Activated T-cell treated with anti-CD3 and anti-CD28 coated beads, Interleukin-2, amount 50 U/mL, for 4 hours (primary cell): ENCODE measurements around the gene HLCS. TPM values are rescaled to one million over a fixed set of nuclear protein-coding genes. Genes with fewer than 3 reads are reported as not detected.

Experiments used
- ATAC-seq, 2 donors: fragments of 200-7000 bp; cut with Tn5 transposase; one replicate each; pipeline ENCODE4 v1.10.0; 2021
- DNase-seq: peaks from one replicate; pipeline ENCODE4 v3.0.0-alpha.2; 2020
- H3K27me3 Mint-ChIP-seq: one replicate; pipeline ENCODE4 v1.8.0; 2021; ENCODE audit warnings: low read depth, mixed read lengths
- H3K36me3 Mint-ChIP-seq: one replicate; pipeline ENCODE4 v1.8.0; 2022; ENCODE audit warnings: mixed read lengths; ENCODE audit not compliant: insufficient read depth
- H3K4me1 Mint-ChIP-seq: one replicate; pipeline ENCODE4 v1.8.0; 2021; ENCODE audit warnings: low read depth, mixed read lengths
- H3K4me3 Mint-ChIP-seq: one replicate; pipeline ENCODE4 v1.8.0; 2021; ENCODE audit warnings: mild to moderate bottlenecking, moderate library complexity, mixed read lengths
- H3K9me3 Mint-ChIP-seq: one replicate; pipeline ENCODE4 v1.8.0; 2021; ENCODE audit warnings: mixed read lengths
- total RNA-seq, 3 donors: library from RNA; stranded (reverse); gene quantifications; one replicate each; pipeline ENCODE4 v1.2.1, GENCODE V29; 2021

Gene HLCS
- total RNA-seq, 3 donors from 2014 or later = 7.1 to 8.6 (median 8.3) TPM

GRCh38 chr21:36852293-36852692 lies 114.2 kb downstream of the HLCS start:
- H3K36me3 Mint-ChIP-seq = peaks cover 4% of the 10 kb centered on the region
- H3K27me3 Mint-ChIP-seq = no peaks in the 10 kb centered on the region
- no peak overlapping the region for H3K4me3 Mint-ChIP-seq
- peaks cover 8% of the 10 kb centered on the region for H3K4me1 Mint-ChIP-seq
- ATAC-seq = no peak
- no peaks in the 10 kb centered on the region for H3K9me3 Mint-ChIP-seq
- DNase-seq = no peak

- no peak for DNase-seq
- Mint-ChIP-seq H3K4me3 (no peak overlapping the region), H3K9me3 (no peaks in the 10 kb centered on the region), H3K36me3 (peaks cover under 1% of the 10 kb centered on the region), H3K4me1 (peaks cover 6% of the 10 kb centered on the region), H3K27me3 (no peaks in the 10 kb centered on the region)
- no peak for ATAC-seq
Observed at GRCh38 chr21:36851121-36851520, 115.3 kb downstream of the HLCS start.

GRCh38 chr21:36850372-36850771 lies 116.1 kb downstream of the HLCS start:
- Mint-ChIP-seq H3K27me3 (no peaks in the 10 kb centered on the region), H3K36me3 (no peaks in the 10 kb centered on the region), H3K4me3 (no peak overlapping the region), H3K4me1 (peaks cover 6% of the 10 kb centered on the region), H3K9me3 (no peaks in the 10 kb centered on the region)
- ATAC-seq = no peak
- DNase-seq = no peak

DNA sequence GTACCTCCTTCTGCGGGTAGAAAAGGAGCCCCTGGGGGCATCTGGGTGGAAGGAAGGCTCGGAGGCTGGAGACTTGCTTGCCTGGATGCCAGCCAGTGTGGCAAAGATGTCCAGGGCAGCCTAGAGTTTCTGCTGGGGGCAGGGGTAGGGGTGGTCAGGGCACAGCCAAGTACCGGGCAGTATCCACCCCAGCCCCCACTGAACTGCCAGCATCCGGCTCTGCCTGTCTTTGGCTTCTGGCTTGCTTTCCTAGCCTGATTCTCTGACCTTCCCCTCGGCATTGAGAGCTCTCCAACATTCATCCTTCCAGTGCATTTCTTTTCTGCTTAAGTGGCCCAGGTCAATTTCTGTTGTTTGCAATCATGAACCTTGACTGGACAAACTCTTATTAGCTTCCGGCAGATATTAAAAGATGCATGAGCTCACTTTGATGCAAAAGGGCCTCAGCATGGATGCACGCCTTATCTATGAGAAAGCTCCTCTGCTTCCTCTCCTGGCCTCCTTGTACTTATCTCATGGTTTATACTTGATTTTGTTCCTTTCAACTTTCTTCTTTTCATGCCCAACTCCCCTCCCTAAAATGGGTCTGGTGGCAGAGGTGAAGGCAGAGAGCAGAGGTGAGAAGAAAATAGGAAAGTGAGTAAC lies 116.9 kb downstream of the HLCS start:
- H3K4me1 Mint-ChIP-seq = peaks cover 6% of the 10 kb centered on the region
- ATAC-seq (no peak), DNase-seq (no peak)
- H3K36me3 Mint-ChIP-seq = no peaks in the 10 kb centered on the region
- H3K27me3 Mint-ChIP-seq = no peaks in the 10 kb centered on the region
- no peaks in the 10 kb centered on the region for H3K9me3 Mint-ChIP-seq
- no peak overlapping the region for H3K4me3 Mint-ChIP-seq

DNA sequence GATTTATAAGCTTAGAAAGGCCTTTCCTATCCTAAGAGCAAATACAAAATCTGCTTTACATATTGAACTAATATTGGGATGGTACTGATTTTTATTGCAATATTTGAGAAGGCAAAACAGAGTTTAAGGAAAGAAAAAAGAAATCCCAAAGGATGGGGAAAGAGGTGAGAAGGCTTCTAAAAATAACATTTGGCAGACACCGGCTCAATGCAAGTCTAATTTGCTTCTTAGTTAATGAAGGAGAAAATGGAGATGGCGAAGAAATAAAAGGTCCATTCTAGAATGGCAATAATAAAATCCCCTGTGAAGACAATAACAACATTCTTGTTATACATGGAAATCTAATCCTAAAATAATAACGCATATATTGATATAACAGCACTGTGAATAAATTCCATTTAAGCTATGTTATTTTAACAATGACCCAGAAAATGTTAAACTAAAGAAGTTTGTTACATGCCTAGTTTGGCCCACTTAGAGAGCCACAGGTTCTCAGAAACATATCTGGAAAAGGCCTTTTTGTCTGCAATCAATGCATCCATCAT lies 117.7 kb downstream of the HLCS start:
- DNase-seq (no peak), ATAC-seq (no peak)
- H3K27me3 Mint-ChIP-seq = no peaks in the 10 kb centered on the region
- peaks cover 2% of the 10 kb centered on the region for H3K36me3 Mint-ChIP-seq
- peaks cover 6% of the 10 kb centered on the region for H3K4me1 Mint-ChIP-seq
- no peak overlapping the region for H3K4me3 Mint-ChIP-seq
- no peaks in the 10 kb centered on the region for H3K9me3 Mint-ChIP-seq

DNA sequence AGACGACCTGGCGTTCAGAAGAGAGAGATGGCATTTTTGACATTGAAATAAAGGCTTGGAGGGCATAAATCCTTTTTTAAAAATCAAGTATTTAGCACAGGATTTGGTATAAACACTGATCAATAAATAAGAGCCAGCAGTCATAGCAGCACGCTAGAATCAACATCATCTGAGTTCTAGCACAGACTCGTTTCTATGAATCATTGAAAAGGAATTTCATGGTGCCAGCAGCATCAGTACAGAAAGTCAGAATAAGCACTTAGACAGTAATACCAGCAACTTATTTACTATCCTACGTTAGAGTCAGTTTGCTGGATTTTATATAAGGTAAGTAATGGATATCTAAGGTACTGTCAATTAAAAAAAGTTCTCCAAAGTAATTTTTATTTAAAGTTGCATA lies 119.3 kb downstream of the HLCS start:
- ATAC-seq (no peak), DNase-seq (no peak)
- Mint-ChIP-seq H3K4me3 (no peak overlapping the region), H3K9me3 (no peaks in the 10 kb centered on the region), H3K27me3 (no peaks in the 10 kb centered on the region), H3K36me3 (peaks cover 3% of the 10 kb centered on the region), H3K4me1 (no peaks in the 10 kb centered on the region)

DNA sequence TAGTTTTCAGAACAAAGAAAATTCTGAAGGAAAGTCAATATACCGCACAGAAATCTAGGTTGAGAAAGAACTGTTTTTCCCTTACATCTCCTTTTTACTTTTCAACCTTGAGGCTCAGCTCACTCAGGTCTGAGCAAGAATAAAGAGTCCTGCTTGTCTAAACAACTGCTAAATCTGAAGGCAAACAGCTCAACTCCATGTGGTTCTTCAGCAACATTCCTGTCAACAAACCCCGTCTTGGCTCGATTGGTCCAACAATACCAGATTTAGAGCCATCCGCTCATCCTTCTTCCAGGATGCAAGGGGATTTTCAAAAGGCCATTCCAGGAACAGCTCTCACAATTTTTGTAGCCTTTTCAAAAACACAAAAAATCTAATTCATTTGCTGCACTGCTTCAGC lies 119.8 kb downstream of the HLCS start:
- H3K9me3 Mint-ChIP-seq = no peaks in the 10 kb centered on the region
- ATAC-seq (no peak), DNase-seq (no peak)
- H3K27me3 Mint-ChIP-seq = no peaks in the 10 kb centered on the region
- H3K4me3 Mint-ChIP-seq = no peak overlapping the region
- H3K36me3 Mint-ChIP-seq = peaks cover 7% of the 10 kb centered on the region
- no peaks in the 10 kb centered on the region for H3K4me1 Mint-ChIP-seq

- Mint-ChIP-seq H3K36me3 (peaks cover 7% of the 10 kb centered on the region), H3K27me3 (no peaks in the 10 kb centered on the region), H3K4me3 (no peak overlapping the region), H3K9me3 (no peaks in the 10 kb centered on the region), H3K4me1 (no peaks in the 10 kb centered on the region)
- no peak for ATAC-seq
- DNase-seq = no peak
Observed at GRCh38 chr21:36845790-36846189, 120.7 kb downstream of the HLCS start.

- H3K4me3 Mint-ChIP-seq = no peak overlapping the region
- DNase-seq (no peak), ATAC-seq (no peak)
- H3K9me3 Mint-ChIP-seq = no peaks in the 10 kb centered on the region
- H3K4me1 Mint-ChIP-seq = no peaks in the 10 kb centered on the region
- peaks cover 7% of the 10 kb centered on the region for H3K36me3 Mint-ChIP-seq
- no peaks in the 10 kb centered on the region for H3K27me3 Mint-ChIP-seq
Observed at GRCh38 chr21:36845070-36845469, 121.4 kb downstream of the HLCS start.

DNA sequence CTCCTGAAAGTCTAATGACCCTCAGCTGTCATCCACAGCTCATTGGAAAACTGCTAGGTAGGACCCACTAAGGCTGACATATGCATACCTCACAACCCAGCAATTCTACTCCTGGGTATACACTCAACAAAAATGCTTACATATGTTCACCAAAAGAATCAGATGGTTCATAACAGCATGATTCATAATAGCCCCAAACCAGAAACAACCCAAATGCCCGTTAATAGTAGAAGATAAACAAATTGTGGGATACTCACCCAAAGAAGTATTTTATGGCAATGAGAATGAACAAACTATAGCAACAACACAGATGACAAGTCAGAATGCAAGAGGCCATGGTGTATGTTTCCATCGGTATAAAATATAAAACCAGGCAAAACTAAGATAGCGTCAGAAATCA lies 124.6 kb downstream of the HLCS start:
- Mint-ChIP-seq H3K4me1 (no peaks in the 10 kb centered on the region), H3K9me3 (no peaks in the 10 kb centered on the region), H3K36me3 (peaks cover 12% of the 10 kb centered on the region), H3K4me3 (no peak overlapping the region), H3K27me3 (no peaks in the 10 kb centered on the region)
- ATAC-seq = no peak
- no peak for DNase-seq

DNA sequence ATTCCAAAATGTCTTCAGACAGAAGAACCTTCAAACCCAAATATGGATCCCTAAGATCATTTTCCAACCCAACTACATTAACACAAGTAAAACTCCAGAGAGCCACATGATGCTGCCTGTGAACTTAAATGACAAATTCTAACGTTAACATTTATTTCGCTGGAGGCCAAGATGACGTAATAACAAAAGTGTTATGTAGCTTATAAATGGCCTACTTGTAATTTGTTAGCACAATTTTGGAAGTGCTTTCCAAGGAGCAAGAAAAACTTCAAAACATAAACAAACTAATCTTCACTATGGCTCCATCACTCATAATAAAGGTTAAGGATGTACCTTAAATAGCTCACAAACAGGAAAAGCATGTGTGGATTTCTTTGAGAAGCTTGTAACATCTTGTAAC lies 126.7 kb downstream of the HLCS start:
- H3K9me3 Mint-ChIP-seq = no peaks in the 10 kb centered on the region
- peaks cover 12% of the 10 kb centered on the region for H3K36me3 Mint-ChIP-seq
- DNase-seq = no peak
- no peak for ATAC-seq
- no peaks in the 10 kb centered on the region for H3K4me1 Mint-ChIP-seq
- no peaks in the 10 kb centered on the region for H3K27me3 Mint-ChIP-seq
- no peak overlapping the region for H3K4me3 Mint-ChIP-seq

DNA sequence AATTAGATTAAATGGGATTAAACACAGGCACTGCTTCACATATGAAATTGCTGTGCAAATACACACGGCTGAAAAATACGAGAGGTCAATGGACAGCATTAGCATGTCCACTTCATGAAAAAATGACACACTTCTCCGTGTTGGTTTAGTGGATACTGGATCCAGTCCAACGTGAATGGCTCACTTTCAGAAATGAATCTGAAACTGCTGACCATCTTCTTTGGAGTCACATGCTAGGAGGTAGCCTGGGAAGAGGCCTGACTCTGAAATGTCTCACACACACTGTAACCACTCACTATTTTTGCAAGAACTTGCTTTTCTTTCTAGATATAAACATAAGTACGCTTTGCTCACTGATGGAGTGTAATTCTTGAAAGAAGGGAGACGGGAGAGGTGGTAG lies 127.3 kb downstream of the HLCS start:
- H3K36me3 Mint-ChIP-seq = peaks cover 12% of the 10 kb centered on the region
- H3K4me1 Mint-ChIP-seq = no peaks in the 10 kb centered on the region
- no peak for DNase-seq
- H3K9me3 Mint-ChIP-seq = no peaks in the 10 kb centered on the region
- H3K4me3 Mint-ChIP-seq = no peak overlapping the region
- no peak for ATAC-seq
- H3K27me3 Mint-ChIP-seq = no peaks in the 10 kb centered on the region

GRCh38 chr21:36835383-36835795 lies 131.1 kb downstream of the HLCS start:
- Mint-ChIP-seq H3K4me1 (peaks cover 2% of the 10 kb centered on the region), H3K36me3 (peaks cover 7% of the 10 kb centered on the region), H3K9me3 (no peaks in the 10 kb centered on the region), H3K4me3 (no peak overlapping the region), H3K27me3 (no peaks in the 10 kb centered on the region)
- DNase-seq = no peak
- no peak for ATAC-seq

- Mint-ChIP-seq H3K36me3 (peaks cover 5% of the 10 kb centered on the region), H3K27me3 (no peaks in the 10 kb centered on the region), H3K4me3 (no peak overlapping the region), H3K9me3 (no peaks in the 10 kb centered on the region), H3K4me1 (peaks cover 2% of the 10 kb centered on the region)
- DNase-seq (no peak), ATAC-seq (no peak)
Observed at GRCh38 chr21:36834192-36834591, 132.3 kb downstream of the HLCS start.

GRCh38 chr21:36830100-36830499 lies 136.4 kb downstream of the HLCS start:
- DNase-seq = no peak
- Mint-ChIP-seq H3K4me1 (peaks cover 2% of the 10 kb centered on the region), H3K4me3 (no peak overlapping the region), H3K36me3 (peaks cover 4% of the 10 kb centered on the region), H3K9me3 (no peaks in the 10 kb centered on the region), H3K27me3 (no peaks in the 10 kb centered on the region)
- no peak for ATAC-seq
